Dedifferentiated amniotic fluid mesenchymal stem cell (primary cell): ENCODE measurements around the gene PSMD1.

Experiments used
- DNase-seq: peaks from one replicate; pipeline ENCODE4 v3.0.0-alpha.2; 2016; ENCODE audit errors: extremely low spot score

The PSMD1 gene

GRCh38 chr2:231204146-231204545 lies 147.5 kb downstream of the PSMD1 start:
- no peak for DNase-seq

- no peak for DNase-seq
These were observed 147.9 kb downstream of the PSMD1 start for GRCh38 chr2:231204581-231204980.

GRCh38 chr2:231207734-231208133 lies 151.1 kb downstream of the PSMD1 start:
- no peak for DNase-seq

GRCh38 chr2:231210782-231211181 lies 154.1 kb downstream of the PSMD1 start:
- DNase-seq, result no peak

GRCh38 chr2:231211486-231211885 lies 154.8 kb downstream of the PSMD1 start:
- DNase-seq, result no peak

- no peak for DNase-seq
These were observed 155.7 kb downstream of the PSMD1 start for GRCh38 chr2:231212329-231212845.

- DNase-seq, result no peak
These were observed 157.4 kb downstream of the PSMD1 start for GRCh38 chr2:231213931-231214642.

GRCh38 chr2:231218366-231218765 lies 161.7 kb downstream of the PSMD1 start:
- DNase-seq, result no peak

- no peak for DNase-seq
These were observed 162.6 kb downstream of the PSMD1 start for GRCh38 chr2:231219289-231219688.

- no peak for DNase-seq
These were observed 165.1 kb downstream of the PSMD1 start for GRCh38 chr2:231221761-231222160.
